GM18498 (cell line): ENCODE results near the gene GPR151.
A peak's percentile ranks its signal among the peaks of the same experiment; 100 is the strongest.
"Not testable (repeated sequence)": the region's sequence is repeated elsewhere in the genome, so short reads cannot be mapped to it uniquely, and the experiment has no call there.

ENCODE experiments used
- ATAC-seq: cut with Tn5 transposase; IDR thresholded peaks from one replicate; pipeline ENCODE4 v1.9.1; 2021; ENCODE audit warnings: mild to moderate bottlenecking, moderate library complexity; ENCODE audit not compliant: unreplicated experiment

The GPR151 gene

GRCh38 chr5:146516151-146516475 lies at the start of gene GPR151:
Gene GPR151 (minus strand): TSS chr5:146516190. CDS start chr5:146516113, 77 bp downstream.
- no peak for ATAC-seq

GRCh38 chr5:146564007-146564762 lies 48.2 kb upstream of the GPR151 start:
- ATAC-seq, result no peak

- ATAC-seq, result no peak
Observed at GRCh38 chr5:146562461-146562860, 46.5 kb upstream of the GPR151 start.

DNA sequence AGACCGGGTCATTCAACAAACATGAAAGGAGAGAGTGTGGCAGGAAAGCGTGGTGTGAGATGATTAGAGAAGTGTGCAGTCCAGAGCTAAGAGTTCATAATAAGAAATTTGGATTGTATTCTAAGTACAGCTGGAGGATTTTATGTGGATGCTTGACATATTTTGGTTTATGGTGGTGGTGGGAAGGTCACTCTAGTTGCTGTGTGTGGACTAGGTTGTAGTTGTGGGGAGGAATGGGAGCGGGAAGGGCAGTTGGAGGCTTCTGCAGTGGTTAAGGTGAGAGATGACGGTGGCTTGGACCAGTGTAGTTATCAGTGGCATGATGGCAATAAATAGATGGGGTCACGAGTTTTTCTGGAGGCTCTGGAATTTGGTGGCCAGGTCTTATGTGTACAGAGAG lies 45.7 kb upstream of the GPR151 start:
- ATAC-seq, result no peak

DNA sequence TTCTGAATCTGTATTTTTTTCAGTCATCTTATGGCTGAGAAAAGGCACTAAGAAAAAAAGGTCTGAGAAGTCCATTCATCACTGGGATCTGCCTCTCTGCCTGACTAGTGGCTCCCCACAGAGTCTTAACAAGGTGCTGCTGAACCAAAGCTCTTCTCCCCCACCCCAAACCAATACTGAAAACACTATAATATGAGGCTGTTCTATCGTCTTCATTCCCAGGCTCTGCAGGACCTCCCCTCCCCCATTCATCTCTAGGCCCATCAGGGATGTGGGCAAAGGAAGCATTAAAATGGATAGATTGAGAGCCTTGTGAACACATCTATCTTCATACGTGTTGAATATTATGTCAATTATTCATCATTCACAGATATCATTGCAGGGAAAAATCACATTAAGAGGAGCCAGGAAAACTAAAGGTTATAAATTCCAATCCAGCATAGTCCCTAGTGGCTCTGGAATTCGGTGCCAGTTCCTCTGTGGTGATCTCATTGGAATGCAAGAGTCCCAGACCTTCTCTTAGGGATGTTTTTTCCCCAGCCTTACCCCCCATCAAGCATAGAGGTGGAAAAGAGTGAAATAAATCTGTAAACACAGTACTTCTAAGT lies 44.3 kb upstream of the GPR151 start:
- ATAC-seq, result no peak

DNA sequence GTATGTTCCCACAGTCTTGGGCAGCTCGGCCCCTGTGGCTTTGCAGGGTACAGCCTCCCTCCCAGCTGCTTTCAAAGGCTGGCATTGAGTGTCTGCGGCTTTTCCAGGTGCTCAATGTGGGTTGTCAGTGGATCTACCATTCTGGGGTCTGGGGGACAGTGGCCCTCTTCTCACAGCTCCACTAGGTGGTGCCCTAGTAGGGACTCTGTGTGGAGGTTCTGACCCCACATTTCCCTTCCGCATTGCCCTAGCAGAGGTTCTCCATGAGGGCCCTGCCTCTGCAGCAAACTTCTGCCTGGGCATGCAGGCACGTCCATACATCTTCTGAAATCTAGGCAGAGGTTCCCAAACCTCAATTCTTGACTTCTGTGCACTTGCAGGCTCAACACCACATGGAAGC lies 40.9 kb upstream of the GPR151 start:
- ATAC-seq, result not testable (repeated sequence)

- no peak for ATAC-seq
Observed at GRCh38 chr5:146553446-146553845, 37.5 kb upstream of the GPR151 start.

- ATAC-seq, result no peak
Observed at GRCh38 chr5:146549615-146550014, 33.6 kb upstream of the GPR151 start.

DNA sequence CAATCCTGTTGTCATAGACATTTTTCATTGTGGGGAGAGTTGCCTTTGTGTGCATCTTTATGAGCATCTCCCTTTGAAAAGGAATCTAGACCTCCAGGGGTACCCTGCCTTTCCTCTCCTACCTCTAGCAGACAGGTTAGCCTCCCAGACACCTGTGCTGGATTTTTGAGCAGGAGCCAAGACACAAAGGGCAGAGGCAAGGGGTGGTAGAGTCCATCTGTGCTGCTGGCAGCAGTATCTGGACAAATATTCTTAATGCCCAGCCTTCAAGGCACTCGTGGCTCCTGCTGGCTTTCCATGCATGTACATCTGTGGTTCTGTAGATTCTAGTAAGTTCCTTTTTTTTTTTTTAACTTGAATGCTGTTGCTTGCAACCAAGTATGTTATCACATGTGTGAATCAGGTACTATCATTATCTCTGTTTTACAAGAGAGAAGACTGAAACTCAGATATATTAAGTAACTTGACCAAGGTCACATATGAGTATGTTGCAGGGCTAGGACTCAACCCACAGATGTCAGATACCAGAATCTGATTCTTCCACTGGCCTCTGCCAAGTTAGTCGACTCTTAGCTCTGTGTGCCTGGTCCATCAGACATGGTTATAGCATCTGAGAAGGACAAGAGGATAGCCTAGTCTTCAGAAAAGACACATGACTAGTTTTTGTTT lies 32.9 kb upstream of the GPR151 start:
- no peak for ATAC-seq

DNA sequence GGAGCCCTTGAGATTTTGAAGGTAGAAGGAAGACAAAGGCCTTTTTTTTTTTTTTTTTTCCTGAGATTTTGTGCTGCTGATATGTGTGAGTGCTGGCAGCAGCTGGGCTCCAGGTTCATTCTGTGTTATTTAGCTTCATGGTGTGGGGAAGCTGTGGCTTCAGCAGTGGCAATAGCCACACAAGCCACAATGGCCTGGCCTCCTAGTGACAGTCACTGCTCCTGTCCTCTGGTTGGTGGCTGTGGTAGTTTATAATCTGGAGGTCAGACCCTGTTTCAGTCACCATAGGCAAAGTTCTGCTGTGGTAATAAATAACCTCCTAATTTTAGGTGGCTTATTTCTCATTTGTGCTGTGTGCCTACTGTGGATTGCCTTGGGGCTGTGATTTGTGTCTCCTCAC lies 28.2 kb upstream of the GPR151 start:
- no peak for ATAC-seq

GRCh38 chr5:146541958-146542849 lies 26.2 kb upstream of the GPR151 start:
- ATAC-seq, result peak; percentile 99

DNA sequence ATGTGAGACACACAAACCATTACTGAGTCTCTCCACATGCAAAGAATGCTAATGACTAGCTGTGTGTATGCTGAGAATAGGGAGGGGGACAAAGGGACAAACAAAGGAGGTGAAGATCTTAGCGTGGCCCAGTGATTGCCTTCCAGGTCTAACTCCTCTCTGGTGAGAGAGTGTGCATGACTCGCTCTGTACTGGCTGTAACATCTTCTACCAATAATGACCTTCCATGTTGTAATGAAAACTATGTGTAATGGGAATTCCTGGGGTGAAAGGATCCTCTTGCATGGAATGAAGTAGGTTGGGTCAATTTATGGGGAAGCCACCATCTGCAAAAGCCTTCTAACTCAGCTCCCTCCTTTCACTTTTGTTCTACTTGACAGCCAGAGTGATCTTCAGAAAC lies 24.4 kb upstream of the GPR151 start:
- ATAC-seq, result no peak

- no peak for ATAC-seq
Observed at GRCh38 chr5:146539973-146540372, 24.0 kb upstream of the GPR151 start.

- no peak for ATAC-seq
Observed at GRCh38 chr5:146538432-146538831, 22.4 kb upstream of the GPR151 start.

DNA sequence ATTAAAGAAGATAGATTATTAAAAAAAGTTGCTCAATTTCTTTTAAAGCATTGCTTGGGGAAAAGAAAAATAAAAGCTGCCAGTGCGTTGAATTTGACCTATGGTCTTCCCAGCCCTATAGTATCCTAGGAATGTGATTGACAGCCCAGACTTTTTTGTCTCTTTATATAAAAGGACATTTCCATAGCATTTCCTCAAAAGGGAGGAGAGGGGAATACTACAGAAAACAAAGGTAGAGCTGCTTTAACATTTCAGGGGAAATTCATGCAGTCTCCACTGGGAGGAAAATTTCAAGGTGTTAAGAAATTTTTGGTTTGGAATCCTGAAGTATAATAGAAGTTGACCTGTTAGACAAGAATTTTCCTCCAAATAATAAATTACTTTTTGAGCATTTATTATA lies 17.9 kb upstream of the GPR151 start:
- ATAC-seq, result no peak

- ATAC-seq, result peak; percentile 96
Observed at GRCh38 chr5:146533260-146533857, 17.4 kb upstream of the GPR151 start.

DNA sequence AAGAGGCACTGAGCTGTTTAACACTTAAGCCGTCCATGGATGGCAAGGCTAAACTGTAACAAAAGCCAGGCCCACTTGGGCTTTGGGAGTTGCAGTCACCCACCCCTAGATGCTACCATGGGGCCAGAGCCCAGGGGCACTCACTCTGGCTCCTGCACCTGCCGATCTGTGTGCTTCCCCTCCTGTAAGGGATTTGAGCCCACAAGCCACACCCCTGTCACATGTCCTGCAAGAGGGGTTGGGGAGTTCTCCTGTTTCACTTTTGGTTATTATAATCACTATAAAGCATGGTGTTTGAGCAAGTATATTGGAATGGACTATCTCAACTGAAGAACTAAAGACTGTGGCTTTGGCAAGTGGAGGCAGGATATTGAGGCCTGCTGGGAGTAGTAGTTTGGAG lies 14.0 kb upstream of the GPR151 start:
- ATAC-seq, result peak; percentile 66

- ATAC-seq, result no peak
Observed at GRCh38 chr5:146528236-146528635, 12.2 kb upstream of the GPR151 start.

- ATAC-seq, result no peak
Observed at GRCh38 chr5:146527785-146528184, 11.8 kb upstream of the GPR151 start.

DNA sequence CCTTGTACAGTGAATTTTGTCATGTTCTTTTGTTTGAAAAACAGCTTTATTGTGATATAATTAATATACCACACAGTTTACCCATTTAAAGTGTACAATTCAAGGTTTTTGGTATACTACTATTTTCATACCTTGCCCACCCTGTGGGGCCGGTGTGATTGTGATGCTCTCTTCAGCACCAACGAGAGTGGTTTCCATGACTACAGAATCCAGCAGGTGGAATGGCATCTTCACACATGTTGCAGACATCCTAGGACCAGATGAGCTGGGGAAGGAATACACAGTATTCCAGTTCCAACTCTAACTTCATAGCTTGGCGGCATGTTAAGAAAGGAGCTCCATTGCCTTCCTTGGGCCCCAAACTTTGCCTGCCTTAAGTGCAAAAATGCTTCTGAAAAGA lies 7.7 kb upstream of the GPR151 start:
- no peak for ATAC-seq
